ENCODE measurements around the gene TMEM132A. TPM values are rescaled to one million over a fixed set of nuclear protein-coding genes. Genes with fewer than 3 reads are reported as not detected.

Gene TMEM132A
- total and polyA plus RNA-seq, 9 of the 15 experiments (the other 6 are each of a cell fraction or from before 2014, with no cell fraction given), result 0.04 to 1.1 (median 0.18) TPM; not detected in 4

DNA sequence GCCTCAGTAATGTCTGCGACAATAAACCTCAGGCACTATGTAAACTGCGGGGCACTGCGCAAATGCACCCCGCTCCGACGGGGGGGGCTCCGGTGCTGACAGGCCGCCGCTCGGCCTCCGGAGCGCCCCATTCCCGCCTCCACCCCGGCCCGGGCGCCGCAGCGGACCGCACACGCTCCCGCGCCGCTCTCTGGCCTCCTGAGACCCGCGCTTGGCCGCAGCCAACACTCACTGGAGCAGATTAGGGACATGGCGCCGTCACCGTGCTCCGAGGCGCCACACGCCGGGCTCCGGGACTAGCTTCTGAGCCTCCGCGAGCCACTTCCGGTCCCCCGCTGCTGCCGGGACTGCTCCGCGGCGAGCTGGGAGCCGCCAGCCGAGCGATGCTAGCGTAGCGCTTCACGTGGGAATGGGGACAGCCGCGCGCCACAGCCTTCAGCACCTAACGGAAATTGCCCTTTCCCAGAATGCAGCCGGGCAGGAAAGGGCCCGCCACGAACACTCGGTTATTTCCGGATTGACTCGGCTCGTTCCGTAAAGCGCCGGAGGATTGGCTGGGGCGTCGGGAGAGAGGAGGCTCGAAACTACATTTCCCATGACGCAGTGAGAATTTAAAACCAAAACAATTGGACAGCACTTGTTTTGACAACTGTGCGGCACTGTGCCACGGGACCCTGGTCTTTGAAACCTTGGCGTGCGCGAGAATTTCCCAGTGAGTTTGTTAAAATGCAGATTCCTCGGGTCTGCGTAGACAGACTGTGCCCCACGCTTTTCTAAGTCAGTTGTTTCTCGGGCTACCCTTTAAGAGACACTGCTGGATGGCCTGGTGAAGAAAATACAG, 17.9 kb upstream of the TMEM132A start, which contains the start of gene PRPF19 (continued):
- TF ChIP-seq, protein P1, sequence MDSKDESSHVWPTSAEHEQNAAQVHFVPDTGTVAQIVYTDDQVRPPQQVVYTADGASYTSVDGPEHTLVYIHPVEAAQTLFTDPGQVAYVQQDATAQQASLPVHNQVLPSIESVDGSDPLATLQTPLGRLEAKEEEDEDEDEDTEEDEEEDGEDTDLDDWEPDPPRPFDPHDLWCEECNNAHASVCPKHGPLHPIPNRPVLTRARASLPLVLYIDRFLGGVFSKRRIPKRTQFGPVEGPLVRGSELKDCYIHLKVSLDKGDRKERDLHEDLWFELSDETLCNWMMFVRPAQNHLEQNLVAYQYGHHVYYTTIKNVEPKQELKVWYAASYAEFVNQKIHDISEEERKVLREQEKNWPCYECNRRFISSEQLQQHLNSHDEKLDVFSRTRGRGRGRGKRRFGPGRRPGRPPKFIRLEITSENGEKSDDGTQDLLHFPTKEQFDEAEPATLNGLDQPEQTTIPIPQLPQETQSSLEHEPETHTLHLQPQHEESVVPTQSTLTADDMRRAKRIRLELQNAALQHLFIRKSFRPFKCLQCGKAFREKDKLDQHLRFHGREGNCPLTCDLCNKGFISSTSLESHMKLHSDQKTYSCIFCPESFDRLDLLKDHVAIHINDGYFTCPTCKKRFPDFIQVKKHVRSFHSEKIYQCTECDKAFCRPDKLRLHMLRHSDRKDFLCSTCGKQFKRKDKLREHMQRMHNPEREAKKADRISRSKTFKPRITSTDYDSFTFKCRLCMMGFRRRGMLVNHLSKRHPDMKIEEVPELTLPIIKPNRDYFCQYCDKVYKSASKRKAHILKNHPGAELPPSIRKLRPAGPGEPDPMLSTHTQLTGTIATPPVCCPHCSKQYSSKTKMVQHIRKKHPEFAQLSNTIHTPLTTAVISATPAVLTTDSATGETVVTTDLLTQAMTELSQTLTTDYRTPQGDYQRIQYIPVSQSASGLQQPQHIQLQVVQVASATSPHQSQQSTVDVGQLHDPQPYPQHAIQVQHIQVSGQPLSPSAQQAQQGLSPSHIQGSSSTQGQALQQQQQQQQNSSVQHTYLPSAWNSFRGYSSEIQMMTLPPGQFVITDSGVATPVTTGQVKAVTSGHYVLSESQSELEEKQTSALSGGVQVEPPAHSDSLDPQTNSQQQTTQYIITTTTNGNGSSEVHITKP (IDR thresholded peaks at IDR 0.05; ENCODE audit: partially characterized antibody), result no peak
- TF ChIP-seq CREB1 (IDR thresholded peaks at IDR 0.05) (peak; percentile 5; the same call in 1 of the 2 replicates), CREB1 (CRISPR knock-in tag; IDR thresholded peaks at IDR 0.05) (peak; percentile 74), JUNB (CRISPR knock-in tag; conservative IDR thresholded peaks at IDR 0.05) (no peak), IRF2 (CRISPR knock-in tag; IDR thresholded peaks at IDR 0.05) (no peak), BACH1 (tag; IDR thresholded peaks at IDR 0.05) (no peak), PCBP1 (IDR thresholded peaks at IDR 0.05; ENCODE audit: low read depth, low read length, poor library complexity, severe bottlenecking) (peak; percentile 73), ZNF23 (CRISPR knock-in tag; IDR thresholded peaks at IDR 0.05) (no peak), SMAD3 (CRISPR knock-in tag; conservative IDR thresholded peaks at IDR 0.05) (no peak), PCBP2 (IDR thresholded peaks at IDR 0.05; ENCODE audit: low read depth, low read length, poor library complexity, severe bottlenecking) (no peak), ZBTB8A (IDR thresholded peaks at IDR 0.05; ENCODE audit: partially characterized antibody) (no peak), FOSL1 (tag; conservative IDR thresholded peaks at IDR 0.05) (no peak), SREBF1 (IDR thresholded peaks at IDR 0.05; ENCODE audit: borderline replicate concordance, low read depth, low read length) (no peak), E4F1 (CRISPR knock-in tag; IDR thresholded peaks at IDR 0.05; ENCODE audit: borderline replicate concordance) (no peak), HNRNPK (IDR thresholded peaks at IDR 0.05; ENCODE audit: low read depth, low read length, poor library complexity, severe bottlenecking) (no peak)
- TF ChIP-seq, protein P2, sequence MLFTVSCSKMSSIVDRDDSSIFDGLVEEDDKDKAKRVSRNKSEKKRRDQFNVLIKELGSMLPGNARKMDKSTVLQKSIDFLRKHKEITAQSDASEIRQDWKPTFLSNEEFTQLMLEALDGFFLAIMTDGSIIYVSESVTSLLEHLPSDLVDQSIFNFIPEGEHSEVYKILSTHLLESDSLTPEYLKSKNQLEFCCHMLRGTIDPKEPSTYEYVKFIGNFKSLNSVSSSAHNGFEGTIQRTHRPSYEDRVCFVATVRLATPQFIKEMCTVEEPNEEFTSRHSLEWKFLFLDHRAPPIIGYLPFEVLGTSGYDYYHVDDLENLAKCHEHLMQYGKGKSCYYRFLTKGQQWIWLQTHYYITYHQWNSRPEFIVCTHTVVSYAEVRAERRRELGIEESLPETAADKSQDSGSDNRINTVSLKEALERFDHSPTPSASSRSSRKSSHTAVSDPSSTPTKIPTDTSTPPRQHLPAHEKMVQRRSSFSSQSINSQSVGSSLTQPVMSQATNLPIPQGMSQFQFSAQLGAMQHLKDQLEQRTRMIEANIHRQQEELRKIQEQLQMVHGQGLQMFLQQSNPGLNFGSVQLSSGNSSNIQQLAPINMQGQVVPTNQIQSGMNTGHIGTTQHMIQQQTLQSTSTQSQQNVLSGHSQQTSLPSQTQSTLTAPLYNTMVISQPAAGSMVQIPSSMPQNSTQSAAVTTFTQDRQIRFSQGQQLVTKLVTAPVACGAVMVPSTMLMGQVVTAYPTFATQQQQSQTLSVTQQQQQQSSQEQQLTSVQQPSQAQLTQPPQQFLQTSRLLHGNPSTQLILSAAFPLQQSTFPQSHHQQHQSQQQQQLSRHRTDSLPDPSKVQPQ (CRISPR knock-in tag; IDR thresholded peaks at IDR 0.05; ENCODE audit: borderline replicate concordance), result no peak
- TF ChIP-seq, protein P3, sequence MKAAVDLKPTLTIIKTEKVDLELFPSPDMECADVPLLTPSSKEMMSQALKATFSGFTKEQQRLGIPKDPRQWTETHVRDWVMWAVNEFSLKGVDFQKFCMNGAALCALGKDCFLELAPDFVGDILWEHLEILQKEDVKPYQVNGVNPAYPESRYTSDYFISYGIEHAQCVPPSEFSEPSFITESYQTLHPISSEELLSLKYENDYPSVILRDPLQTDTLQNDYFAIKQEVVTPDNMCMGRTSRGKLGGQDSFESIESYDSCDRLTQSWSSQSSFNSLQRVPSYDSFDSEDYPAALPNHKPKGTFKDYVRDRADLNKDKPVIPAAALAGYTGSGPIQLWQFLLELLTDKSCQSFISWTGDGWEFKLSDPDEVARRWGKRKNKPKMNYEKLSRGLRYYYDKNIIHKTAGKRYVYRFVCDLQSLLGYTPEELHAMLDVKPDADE (conservative IDR thresholded peaks at IDR 0.05; ENCODE audit: control insufficient read depth, low read depth, low read length), result peak; percentile 79
